HG03175 (cell line): ENCODE data around the gene FGF11.

Experiments
- ATAC-seq: cut with Tn5 transposase; IDR thresholded peaks from one replicate; pipeline ENCODE4 v1.9.1; 2021; ENCODE audit warnings: mild to moderate bottlenecking, moderate library complexity; ENCODE audit not compliant: unreplicated experiment

Gene FGF11

DNA sequence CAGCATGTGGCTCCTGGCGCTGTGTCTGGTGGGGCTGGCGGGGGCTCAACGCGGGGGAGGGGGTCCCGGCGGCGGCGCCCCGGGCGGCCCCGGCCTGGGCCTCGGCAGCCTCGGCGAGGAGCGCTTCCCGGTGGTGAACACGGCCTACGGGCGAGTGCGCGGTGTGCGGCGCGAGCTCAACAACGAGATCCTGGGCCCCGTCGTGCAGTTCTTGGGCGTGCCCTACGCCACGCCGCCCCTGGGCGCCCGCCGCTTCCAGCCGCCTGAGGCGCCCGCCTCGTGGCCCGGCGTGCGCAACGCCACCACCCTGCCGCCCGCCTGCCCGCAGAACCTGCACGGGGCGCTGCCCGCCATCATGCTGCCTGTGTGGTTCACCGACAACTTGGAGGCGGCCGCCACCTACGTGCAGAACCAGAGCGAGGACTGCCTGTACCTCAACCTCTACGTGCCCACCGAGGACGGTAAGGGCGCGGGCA lies 31.0 kb upstream of the FGF11 start:
- ATAC-seq, result no peak

DNA sequence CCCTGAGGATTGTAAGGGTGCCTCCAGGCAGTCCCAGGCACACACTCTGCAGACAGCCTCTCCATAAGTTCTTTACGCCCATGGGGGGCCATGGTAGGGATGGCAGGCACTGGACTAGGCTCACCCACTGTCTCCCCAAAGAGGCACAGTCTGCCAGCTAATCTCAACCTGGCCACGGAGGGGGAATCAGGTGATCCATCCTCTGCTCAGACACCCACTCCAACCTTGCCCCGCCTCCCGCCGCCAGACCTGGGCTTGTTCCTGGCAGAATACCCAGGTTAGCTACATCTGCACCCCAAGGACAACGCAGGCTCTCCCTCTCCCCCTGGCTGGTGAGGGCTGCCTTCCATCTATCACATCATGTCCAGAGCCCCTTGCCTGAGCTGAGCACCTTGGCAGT lies 30.4 kb upstream of the FGF11 start:
- no peak for ATAC-seq

DNA sequence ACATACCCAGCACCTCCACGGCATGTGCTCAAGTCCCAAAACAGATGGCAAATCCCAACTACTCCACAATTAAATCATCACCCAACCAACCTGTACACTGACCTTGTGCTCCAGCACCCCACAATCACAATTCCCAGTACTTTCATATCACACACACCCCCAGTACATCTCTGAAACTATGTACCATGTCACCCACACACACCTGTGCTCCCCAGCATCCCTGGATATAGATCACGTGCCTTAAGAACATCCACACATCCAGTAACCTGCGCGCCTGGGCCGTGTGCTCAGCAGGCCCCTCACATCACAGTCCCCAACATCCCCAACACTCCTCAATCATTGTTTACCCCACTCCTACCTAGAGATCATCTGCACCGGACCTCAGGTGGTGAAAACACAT lies 29.6 kb upstream of the FGF11 start:
- no peak for ATAC-seq

DNA sequence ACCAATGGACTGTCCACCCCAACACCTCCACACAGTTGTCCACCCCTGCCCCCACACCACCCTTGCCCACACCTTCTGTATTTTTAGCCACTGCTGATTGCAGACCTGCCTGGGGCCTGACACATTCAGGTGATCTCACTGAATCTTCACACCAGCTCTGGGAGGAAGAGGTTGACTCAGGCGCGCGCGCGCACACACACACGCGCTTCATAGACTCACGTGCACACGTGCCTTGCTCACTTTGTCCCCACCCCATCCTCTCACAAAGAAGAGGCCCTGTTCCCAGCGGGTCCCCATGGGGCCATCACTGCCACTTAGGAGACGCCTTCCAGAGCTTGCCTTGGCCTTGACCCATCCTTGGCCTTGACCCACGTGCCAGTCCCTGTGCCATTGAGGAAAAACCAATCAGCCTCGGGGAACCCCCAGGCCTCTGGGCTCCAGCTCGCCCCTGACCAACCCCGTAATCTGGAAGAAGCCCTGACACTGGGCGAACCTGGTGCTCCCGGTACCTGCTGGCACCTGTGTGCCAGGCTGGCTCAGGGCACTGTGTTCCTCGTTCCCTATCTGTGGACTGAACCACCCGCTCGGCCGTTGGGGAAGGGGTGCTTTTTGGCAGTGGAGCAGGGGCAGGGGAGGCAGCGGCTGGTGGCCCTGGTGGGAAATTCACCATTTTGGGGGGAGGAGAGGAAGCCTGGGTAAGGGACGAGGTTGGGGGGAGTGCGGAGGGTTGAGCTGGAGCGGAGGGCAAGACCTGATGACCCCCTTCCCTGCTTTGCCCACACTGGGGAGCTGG lies 28.5 kb upstream of the FGF11 start:
- no peak for ATAC-seq

DNA sequence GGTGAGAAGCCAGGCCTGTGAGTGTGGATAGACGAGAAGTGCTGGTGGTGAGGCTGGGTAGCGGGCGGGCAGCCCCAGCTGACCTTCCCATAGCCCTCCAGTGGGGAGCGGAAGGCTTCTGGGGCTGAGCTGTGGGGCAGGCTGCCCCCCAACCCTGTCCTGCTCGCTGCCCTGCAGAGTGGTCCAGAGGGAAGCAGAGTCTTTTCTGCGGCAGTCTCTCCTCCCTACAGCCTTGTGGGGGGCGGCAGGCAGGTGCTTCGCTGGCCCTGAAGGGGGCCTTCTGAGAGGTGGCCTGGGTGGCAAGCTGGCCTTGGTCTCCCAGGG lies 27.9 kb upstream of the FGF11 start:
- no peak for ATAC-seq

DNA sequence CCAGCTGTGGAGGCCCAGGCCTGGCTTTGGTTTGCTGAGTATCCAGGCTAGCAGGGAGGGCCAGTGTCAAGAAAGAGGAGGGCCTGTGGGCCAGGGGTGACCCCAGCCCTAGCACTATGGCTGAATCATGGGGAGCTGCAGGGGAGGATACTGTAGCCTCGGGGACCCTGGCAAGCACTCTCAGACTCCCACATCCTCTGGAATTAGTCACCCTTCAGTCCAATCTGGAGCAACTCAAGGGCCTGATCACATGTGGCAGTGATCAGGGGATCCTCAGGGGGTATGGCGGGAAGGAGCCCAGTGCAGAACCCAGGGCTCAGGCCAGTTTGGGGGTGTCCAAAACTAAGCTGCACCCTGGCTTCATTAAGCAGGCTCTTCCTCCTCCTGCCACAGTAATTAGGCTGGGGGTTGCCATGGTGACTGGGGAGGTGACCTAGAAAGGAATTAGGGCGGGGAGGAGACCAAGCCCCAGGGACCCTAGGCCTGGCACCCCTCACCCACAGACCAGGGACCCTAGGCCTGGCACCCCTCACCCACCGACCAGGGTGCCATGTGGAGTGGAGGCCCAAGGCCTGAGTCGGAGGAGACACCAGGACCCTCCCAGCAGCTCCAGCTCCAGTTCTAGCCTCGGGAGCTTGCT lies 25.8 kb upstream of the FGF11 start:
- no peak for ATAC-seq

DNA sequence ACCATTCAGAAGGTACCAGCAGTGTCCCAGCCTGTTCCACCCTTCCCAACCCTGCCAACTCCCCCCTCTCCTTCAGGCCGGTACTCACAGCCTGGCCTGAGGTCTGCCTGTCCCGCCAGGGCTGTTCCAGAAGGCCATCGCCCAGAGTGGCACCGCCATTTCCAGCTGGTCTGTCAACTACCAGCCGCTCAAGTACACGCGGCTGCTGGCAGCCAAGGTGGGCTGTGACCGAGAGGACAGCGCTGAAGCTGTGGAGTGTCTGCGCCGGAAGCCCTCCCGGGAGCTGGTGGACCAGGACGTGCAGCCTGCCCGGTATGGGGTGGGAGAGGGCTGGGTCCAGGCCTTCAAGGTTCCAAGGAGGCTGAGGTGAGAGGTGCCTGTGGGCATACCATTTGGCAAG lies 24.5 kb upstream of the FGF11 start:
- ATAC-seq, result no peak

DNA sequence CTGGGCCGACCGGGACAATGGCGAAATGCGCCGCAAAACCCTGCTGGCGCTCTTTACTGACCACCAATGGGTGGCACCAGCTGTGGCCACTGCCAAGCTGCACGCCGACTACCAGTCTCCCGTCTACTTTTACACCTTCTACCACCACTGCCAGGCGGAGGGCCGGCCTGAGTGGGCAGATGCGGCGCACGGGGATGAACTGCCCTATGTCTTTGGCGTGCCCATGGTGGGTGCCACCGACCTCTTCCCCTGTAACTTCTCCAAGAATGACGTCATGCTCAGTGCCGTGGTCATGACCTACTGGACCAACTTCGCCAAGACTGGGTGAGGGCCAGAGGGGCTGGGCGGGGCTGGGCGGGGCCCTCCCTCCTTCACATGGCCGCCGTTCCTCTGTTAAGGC lies 23.5 kb upstream of the FGF11 start:
- ATAC-seq, result no peak

DNA sequence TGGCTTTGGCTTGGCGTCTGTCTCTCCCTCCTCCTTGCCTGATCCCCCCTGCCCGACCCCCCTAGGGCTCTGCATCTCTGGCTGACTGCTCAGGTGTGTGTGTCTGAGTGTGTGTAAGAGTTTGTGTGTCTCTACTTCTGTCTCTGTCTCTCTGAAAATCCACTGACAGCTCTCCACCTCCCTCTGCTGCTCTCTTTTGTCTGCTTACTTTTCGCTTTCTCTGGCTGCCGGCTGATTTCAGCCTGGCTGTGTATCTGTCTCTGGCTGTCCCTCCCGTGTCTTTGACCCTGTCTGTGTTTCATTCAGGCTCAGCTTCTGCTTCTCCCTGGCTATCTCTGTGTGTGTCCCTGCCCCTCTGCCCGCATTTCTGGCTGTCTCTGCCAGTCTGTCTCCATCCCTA lies 23.0 kb upstream of the FGF11 start:
- ATAC-seq, result no peak

DNA sequence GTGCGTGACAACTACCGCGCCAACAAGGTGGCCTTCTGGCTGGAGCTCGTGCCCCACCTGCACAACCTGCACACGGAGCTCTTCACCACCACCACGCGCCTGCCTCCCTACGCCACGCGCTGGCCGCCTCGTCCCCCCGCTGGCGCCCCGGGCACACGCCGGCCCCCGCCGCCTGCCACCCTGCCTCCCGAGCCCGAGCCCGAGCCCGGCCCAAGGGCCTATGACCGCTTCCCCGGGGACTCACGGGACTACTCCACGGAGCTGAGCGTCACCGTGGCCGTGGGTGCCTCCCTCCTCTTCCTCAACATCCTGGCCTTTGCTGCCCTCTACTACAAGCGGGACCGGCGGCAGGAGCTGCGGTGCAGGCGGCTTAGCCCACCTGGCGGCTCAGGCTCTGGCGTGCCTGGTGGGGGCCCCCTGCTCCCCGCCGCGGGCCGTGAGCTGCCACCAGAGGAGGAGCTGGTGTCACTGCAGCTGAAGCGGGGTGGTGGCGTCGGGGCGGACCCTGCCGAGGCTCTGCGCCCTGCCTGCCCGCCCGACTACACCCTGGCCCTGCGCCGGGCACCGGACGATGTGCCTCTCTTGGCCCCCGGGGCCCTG lies 22.2 kb upstream of the FGF11 start:
- no peak for ATAC-seq

DNA sequence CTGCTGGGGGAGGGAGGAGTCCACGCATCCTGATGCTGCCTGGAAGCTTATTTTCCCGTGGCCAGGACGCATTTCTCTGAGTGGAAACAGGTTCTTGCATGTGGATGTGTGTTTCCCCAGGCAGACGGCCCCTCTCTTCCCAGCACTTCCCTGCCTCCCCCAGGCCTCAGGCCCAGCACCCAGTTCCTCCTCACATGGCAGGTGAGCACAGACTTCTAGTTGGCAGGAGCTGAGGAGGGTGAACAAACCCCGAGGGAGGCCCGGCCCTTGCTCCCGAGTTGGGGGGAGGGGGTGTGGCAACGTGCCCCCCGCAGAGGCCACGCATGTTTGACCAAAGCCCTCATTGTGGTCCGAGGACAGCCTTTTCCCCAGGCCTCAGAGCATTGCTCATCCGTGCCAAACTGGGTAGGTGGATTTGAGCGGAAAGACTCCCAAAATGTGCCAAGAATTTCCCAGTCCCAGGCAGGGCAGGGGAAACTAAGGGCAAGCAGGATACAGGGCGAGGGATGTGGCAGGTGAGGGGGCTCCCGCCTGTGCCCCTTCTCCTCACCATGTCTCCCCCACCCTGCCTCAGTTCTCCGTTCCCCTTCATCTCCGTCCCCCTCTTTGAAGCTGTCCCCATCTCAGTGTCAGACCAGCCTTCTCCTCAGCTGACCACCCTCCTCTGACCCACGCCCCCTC lies 20.7 kb upstream of the FGF11 start:
- no peak for ATAC-seq

DNA sequence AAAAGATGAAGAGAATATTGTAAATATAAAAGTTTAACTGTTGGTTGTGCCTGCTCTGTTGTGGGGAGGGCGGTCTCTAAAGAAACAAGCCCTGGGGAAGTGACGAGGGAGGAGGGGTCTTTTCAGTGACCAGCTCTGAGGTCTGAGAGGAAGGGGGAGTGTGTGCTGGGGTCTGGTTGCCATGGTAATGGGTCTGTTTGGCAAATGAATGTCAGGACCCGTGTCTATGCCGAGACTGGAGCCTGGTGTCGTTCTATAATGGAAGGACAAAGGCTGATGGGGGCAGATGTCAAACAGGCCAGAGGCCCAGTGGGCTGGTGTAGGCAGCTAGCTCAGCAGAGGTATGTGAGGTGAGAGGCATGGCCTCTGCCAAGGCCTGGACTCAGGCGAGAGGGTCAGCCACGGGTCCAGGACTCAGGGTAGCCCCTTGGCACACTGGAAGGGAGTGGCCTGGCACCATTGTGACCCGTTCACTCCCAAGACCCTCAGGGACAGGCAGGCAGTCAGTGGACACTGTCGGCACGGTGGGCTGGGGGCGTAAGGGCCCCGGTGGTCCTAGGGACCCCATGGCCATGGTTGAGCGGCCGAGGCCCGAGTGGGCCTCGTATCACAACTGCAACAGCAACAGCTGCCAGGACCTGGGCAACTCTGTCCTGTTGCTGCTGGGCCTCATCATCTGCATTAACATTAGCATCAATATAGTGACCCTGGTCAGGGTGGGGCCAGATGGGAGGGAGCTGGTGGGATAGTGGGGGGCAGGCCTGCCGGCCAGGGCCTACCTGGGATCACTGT lies 19.3 kb upstream of the FGF11 start, which contains the start of gene SPEM1:
SPEM1 (plus strand) TSS at position 506 of the 792 bp plus-strand sequence; CDS start at position 567, 61 bp downstream.
- ATAC-seq, result no peak

DNA sequence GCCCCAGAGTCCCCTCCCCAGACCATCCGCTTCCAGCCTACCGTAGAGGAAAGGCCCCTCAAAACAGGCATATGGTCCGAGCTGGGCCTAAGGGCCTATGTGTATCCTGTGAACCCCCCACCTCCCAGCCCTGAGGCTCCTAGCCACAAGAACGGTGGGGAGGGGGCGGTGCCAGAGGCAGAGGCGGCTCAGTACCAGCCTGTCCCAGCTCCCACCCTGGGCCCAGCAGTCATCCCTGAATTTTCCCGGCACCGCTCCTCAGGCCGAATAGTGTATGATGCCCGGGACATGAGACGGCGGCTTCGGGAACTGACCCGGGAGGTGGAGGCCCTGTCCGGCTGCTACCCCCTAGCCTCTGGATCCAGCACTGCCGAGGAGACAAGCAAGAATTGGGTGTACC lies 18.1 kb upstream of the FGF11 start:
- ATAC-seq, result no peak

DNA sequence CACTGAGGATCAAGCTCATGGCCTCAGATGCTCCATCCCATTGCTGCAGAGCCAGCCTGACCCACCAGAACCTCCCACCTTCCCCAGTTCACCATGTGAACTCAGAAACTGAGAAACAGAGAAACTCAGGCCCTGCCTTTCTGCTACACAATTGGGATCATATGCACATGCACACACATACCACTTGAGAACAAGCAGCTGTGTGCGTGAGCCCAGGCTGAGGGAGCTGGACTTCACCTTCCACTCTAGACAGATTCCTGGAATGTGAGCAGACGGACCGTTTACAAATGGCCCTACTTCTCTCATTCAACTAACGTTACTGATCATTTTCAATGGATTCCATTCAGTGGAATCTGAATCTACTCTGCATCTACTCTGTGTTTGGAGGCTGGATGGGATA lies 15.6 kb upstream of the FGF11 start:
- no peak for ATAC-seq

DNA sequence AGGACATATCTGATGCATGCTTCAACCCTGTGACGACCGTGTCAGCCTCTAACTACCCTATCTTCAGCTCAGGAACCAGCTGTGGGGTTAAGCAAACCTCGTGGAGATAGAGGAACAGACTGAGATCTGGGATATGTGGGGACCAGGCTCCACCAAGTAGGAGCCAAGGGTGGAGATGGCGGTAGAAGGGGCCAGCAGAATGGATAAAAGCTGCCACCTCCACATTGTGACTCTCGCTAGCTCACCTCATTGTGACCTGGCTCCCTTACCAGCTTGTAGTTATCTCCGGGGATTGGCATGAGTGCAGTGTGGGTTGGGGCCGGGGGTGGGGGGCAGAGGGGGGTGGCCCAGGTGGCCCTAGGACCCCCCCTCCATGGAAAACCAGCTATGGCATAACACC lies 14.0 kb upstream of the FGF11 start, which contains the start of gene SPEM2:
SPEM2 (plus strand) TSS at position 301 of the 400 bp plus-strand sequence; CDS start at position 374, 73 bp downstream.
- no peak for ATAC-seq

DNA sequence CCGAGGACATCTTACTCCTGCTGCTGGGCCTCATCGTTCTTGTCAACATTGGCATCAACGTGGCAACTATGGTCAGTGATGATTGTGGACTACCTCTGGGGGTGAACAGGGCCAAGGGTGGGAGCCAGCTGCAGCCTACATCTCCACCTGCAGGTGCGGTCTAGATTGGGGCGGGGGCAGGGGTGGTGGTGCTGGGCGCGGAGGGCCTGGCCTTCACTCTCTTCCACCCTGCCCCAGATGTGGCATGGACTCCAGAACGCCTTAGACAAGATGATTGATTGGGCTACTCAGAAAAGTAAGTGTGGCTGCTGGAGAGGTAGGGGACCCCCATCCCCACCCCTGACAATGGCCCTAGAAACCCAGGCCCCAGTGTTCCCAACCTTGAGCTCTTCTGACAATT lies 13.6 kb upstream of the FGF11 start:
- ATAC-seq, result no peak

DNA sequence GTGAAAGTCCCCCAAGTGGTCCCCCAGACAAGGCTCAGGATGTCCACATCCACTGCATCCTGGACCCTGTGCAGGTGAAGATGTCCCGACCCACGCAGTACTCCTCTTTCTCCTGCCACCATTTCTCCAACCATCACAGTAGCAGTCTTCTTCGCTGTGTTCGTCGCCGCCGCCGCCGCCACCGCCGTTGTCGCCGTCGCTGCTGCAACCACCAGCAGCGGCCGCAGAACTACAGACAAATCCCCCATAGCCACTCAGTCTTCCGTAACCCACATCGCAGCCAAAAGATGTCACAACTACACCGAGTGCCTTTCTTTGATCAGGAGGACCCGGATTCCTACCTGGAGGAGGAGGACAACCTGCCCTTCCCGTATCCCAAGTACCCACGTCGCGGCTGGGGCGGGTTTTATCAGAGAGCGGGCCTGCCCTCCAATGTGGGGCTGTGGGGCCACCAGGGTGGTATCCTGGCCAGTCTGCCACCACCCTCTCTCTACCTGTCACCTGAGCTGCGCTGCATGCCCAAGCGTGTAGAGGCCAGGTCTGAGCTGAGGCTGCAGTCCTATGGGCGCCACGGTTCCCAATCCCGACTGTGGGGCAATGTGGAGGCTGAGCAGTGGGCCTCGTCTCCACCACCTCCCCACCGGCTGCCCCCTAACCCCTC lies 13.0 kb upstream of the FGF11 start:
- ATAC-seq, result no peak

DNA sequence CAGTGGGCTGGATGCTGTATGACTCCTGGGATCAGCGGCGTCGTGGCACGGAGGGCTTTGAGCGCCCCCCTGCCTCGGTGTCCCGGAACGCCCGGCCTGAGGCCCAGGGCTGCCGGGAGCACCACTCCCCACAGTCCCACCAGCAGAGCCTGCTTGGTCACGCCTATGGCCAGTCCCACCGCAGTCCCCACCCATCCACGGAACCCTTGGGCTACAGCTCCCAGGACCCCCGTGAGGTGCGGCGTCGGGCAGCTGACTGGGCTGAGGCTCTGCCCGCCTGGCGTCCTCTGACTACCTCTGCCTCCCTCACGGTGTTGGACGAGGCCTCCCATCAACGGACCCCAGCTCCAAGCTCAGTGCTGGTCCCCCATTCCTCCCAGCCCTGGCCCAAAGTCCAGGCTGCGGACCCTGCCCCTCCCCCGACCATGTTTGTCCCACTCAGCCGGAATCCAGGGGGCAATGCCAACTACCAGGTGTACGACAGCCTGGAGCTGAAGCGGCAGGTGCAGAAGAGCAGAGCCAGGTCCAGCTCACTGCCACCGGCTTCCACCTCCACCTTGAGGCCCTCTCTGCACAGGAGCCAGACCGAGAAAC lies 12.3 kb upstream of the FGF11 start:
- no peak for ATAC-seq

DNA sequence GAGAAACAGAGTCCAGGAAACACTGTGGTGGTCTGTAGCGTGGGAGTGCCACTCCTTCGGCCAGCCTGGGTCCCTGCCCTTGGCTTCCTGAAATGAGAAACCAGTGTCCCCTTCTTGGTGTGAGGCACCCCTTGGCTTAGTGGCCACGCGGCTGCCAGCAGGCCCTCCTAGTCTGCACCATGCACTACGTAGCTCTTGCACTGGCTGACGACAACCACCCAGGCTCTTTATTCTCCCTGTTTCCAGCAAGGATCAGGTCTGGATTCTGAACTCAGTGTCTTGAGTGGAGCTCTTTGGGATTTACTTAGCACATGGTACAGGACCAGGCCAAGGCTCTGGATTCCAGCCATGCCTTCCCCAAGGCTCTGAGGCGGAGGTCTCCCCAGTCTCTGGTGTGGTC lies 11.8 kb upstream of the FGF11 start:
- no peak for ATAC-seq

DNA sequence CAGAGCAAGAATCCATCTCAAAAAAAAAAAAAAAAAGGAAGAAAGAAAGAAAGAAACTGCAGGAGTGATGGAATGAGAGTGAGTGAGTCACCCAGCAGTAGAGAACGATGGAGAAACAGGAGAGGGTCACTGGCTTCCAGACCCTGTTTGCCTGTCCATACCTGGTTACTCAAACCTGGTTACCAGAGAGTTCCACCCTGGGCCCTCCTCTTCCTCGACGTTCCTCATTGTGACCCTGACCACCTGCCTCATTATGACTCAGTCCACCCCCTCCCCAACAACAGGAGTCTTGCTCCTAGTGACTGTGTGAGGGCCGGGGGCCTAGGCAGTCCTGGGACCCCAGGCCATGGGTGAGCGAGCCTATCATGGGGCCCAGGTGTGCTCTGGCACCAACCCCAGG lies 10.8 kb upstream of the FGF11 start, which contains the start of gene SPEM3:
SPEM3 (plus strand) TSS at position 301 of the 400 bp plus-strand sequence; CDS start at position 347, 46 bp downstream.
- no peak for ATAC-seq
